GM21825 (cell line): ENCODE data around the gene PATJ.
"Not testable (repeated sequence)": the region's sequence is repeated elsewhere in the genome, so short reads cannot be mapped to it uniquely, and the experiment has no call there.

Experiments used
- ATAC-seq: cut with Tn5 transposase; IDR thresholded peaks from one replicate; pipeline ENCODE4 v1.9.1; 2021; ENCODE audit warnings: mild to moderate bottlenecking, moderate library complexity; ENCODE audit not compliant: unreplicated experiment

PATJ gene

GRCh38 chr1:62198069-62198780, 455.9 kb downstream of the PATJ start:
- no peak for ATAC-seq

DNA sequence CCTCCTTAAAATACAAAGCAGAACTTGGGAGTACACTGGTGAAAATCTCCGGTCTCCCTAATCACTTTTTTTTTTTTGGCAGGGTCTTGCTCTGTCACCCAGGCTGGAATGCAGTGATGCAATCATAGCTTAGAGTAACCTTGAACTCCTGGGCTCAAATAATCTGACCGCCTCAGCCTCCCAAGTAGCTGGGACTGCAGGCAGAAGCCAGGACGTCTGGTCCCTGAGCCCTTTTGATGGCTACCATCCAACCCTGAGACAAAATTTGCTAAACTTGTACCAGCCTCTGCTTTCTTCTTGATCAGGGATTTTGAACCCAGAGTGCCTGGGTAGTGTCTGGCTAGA, 456.5 kb downstream of the PATJ start:
- ATAC-seq: no peak

- no peak for ATAC-seq
Observed at GRCh38 chr1:62207187-62207586, 464.9 kb downstream of the PATJ start.

- ATAC-seq: no peak
Observed at GRCh38 chr1:62208087-62208486, 465.8 kb downstream of the PATJ start.

- no peak for ATAC-seq
Observed at GRCh38 chr1:62208970-62209369, 466.7 kb downstream of the PATJ start.

- no peak for ATAC-seq
Observed at GRCh38 chr1:62209931-62210595, 467.8 kb downstream of the PATJ start.

- ATAC-seq: no peak
Observed at GRCh38 chr1:62210960-62211359, 468.7 kb downstream of the PATJ start.

DNA sequence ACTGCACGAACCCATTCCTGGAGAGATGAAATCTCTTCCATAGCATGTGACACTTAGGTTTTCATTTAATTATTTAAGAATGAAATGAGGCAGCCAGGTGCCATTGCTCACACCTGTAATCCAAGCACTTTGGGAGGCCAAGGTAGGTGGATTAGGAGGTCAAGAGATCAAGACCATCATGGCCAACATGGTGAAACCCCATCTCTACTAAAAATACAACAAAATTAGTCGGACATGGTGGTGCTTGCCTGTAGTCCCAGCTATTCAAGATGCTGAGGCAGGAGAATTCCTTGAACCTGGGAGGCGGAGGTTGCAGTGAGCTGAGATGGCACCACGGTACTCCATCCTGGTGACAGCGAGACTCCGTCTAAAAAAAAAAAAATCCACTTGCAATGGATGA, 470.1 kb downstream of the PATJ start:
- no peak for ATAC-seq

DNA sequence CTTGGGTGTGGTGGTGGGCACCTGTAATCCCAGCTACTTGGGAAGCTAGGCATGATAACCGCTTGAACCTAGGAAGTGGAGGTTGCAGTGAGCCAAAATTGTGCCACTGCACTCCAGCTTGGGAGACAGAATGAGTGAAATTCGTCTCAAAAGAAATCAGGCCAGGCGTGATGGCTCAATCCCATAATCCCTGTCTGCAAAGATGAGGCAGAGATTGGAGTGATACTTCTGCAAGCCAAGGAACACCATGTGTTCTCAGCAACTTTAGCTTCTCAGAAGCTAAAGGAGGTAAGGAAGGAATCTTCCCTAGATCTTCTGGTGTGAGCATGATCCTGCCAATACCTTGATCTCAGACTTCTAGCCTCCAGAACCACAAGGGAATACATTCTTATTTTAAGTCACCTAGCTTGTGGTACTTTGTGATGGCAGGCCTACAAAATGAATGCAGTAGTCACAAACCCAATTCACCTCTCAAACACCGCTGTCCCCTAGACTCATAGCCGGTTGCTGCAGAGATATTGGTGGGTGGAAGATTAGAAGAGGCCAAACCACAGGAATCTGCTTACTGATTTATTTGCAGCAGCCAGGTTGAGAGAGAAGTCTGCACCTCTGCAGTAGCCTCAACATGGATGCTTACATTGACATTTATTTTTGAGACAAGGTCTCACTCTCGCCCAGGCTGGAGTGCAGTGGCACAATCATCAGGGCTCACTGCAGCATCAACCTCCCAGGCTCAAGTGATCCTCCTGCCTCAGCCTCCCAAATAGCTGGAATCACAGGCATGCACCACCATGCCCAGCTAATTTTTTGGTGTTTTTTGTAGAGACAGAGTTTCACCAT, 471.0 kb downstream of the PATJ start:
- ATAC-seq: no peak

DNA sequence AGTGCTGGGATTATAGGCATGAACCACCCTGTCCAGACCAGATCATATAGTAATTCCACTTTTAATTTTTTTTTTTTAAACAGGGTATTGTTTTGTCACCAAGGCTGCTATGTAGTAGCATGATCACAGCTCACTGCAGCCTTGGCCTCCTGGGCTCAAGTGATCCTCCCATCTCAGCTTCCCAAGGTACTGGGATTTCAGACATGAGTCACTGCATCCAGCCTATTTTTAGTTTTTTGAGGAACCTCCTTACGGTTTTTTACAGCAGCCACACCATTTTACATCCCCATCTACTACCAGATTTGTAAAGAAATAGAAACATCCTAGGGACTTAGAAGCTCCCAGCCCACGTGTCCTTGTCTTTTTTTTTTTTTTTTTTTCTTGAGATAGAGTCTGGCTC, 476.3 kb downstream of the PATJ start:
- no peak for ATAC-seq

- ATAC-seq: not testable (repeated sequence)
Observed at GRCh38 chr1:62220456-62220855, 478.2 kb downstream of the PATJ start.

DNA sequence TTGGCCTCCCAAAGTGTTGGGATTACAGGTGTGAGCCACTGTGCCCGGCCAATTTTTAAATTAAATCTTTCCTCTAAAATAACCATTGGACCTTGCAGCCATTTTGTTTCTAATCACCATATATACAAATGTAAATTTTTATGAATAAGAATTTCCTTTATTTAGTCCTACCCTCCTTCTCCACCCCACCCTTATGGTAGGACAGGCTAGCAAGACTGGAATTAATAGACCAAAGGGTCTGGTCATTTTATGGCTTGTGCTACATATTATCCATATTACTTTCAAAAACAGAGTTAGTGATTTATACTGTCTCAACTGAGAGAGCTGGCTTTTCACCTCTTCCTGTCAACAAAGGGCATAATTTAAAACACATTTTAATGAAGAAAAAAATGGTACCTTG, 478.9 kb downstream of the PATJ start:
- no peak for ATAC-seq

- ATAC-seq: no peak
Observed at GRCh38 chr1:62222321-62222720, 480.0 kb downstream of the PATJ start.

DNA sequence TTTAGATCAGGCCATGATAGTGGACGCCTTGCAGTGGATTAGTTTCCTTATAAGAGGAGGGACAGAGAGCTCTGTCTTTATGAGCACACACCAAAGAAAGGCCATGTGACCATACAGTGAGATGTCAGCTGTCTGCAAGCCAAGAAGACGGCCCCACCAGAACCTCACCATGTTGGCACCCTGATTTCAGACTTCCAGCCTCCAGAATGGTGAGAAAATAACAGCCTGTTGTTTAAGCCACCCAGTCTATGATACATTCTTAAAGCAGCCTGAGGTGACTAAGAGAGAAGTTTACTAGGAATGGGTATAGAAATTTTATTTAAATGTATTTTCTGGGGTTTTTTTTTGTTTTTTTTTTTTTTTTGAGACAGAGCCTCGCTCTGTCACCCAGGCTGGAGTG, 481.9 kb downstream of the PATJ start:
- ATAC-seq: no peak

DNA sequence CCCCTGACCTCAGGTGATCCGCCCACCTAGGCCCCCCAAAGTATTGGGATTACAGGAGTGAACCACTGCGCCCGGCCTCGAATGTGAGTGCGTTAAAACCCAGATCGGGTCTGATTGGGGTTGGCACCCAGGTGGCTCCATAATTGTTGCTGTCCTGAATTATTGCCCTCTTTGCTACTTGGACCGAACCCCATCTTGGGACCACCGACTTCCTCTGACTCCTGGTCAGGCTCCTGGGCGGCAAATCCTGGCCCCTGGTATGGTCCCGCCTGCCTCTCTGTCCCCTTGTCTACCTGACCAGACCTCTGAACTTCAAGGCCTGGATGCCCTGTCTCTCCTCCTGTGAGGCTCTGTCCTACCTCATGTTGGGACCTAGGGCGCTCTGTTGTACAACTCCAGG, 485.2 kb downstream of the PATJ start:
- ATAC-seq: no peak
